ENCODE measurements around the gene PTPRE. TPM values are rescaled to one million over a fixed set of nuclear protein-coding genes. Genes with fewer than 3 reads are reported as not detected.

The PTPRE gene
- total RNA-seq, 2 experiments from 2014 or later: 19.9 to 22.3 TPM

- no peak overlapping the region for H3K27ac Mint-ChIP-seq
- no peak overlapping the region for H3K4me3 Mint-ChIP-seq
- H3K4me1 Mint-ChIP-seq (ENCODE audit: low read depth): peaks cover 14% of the 10 kb centered on the region
- H3K36me3 Mint-ChIP-seq (ENCODE audit: low read depth): no peaks in the 10 kb centered on the region
- peaks cover 7% of the 10 kb centered on the region for H3K9me3 Mint-ChIP-seq
- TF ChIP-seq CTCF (IDR thresholded peaks at IDR 0.05): no peak
- H3K27me3 Mint-ChIP-seq: peaks cover 8% of the 10 kb centered on the region
- intact Hi-C loops (cut with micrococcal nuclease): no loop called here
- DNase-seq (no peak), ATAC-seq (no peak)
- ChIA-PET CTCF (interaction anchor here (0.8 to 1.8 kb wide), 2 partner anchors 28 to 77 kb away, joined by 3 to 7 read pairs; partner anchors contain the start of gene PTPRE), POLR2A (interaction anchor here (1.4 kb wide), 1 partner anchor 13 kb away, joined by 3 read pairs; no protein-coding TSS in a partner anchor)
These were observed 76.6 kb downstream of the PTPRE start for GRCh38 chr10:127983344-127984100.

- no peak overlapping the region for H3K4me3 Mint-ChIP-seq
- POLR2A ChIA-PET: no interaction called here
- ATAC-seq (no peak), DNase-seq (no peak)
- peaks cover 5% of the 10 kb centered on the region for H3K9me3 Mint-ChIP-seq
- intact Hi-C loops (cut with micrococcal nuclease): no loop called here
- TF ChIP-seq CTCF (IDR thresholded peaks at IDR 0.05): no peak
- CTCF ChIA-PET: interaction anchor here (0.7 kb wide), 1 partner anchor 51 kb away, joined by 3 read pairs; no protein-coding TSS in a partner anchor
- H3K27ac Mint-ChIP-seq: no peak overlapping the region
- no peaks in the 10 kb centered on the region for H3K36me3 Mint-ChIP-seq (ENCODE audit: low read depth)
- peaks cover 23% of the 10 kb centered on the region for H3K4me1 Mint-ChIP-seq (ENCODE audit: low read depth)
- peaks cover 7% of the 10 kb centered on the region for H3K27me3 Mint-ChIP-seq
These were observed 78.0 kb downstream of the PTPRE start for GRCh38 chr10:127984945-127985344.

GRCh38 chr10:127986531-127987466 is 79.9 kb downstream of the PTPRE start:
- no peaks in the 10 kb centered on the region for H3K36me3 Mint-ChIP-seq (ENCODE audit: low read depth)
- ChIA-PET POLR2A (no interaction called here), CTCF (interaction anchor here (1.1 to 2.5 kb wide), 3 partner anchors 24 to 200 kb away, joined by 3 to 8 read pairs (median 4); partner anchors contain the start of gene PTPRE)
- H3K4me1 Mint-ChIP-seq (ENCODE audit: low read depth): peaks cover 38% of the 10 kb centered on the region
- peaks cover 6% of the 10 kb centered on the region for H3K27me3 Mint-ChIP-seq
- no peaks in the 10 kb centered on the region for H3K9me3 Mint-ChIP-seq
- no peak overlapping the region for H3K4me3 Mint-ChIP-seq
- peak overlapping the region; percentile 38 for H3K27ac Mint-ChIP-seq
- ATAC-seq (no peak), DNase-seq (no peak)
- intact Hi-C loops (cut with micrococcal nuclease): no loop called here
- TF ChIP-seq CTCF (IDR thresholded peaks at IDR 0.05): no peak

- ATAC-seq (no peak), DNase-seq (no peak)
- Mint-ChIP-seq H3K4me3 (no peak overlapping the region), H3K36me3 (ENCODE audit: low read depth) (no peaks in the 10 kb centered on the region), H3K9me3 (no peaks in the 10 kb centered on the region), H3K4me1 (ENCODE audit: low read depth) (peaks cover 47% of the 10 kb centered on the region), H3K27ac (no peak overlapping the region), H3K27me3 (peaks cover 6% of the 10 kb centered on the region)
- intact Hi-C loops (cut with micrococcal nuclease): no loop called here
- CTCF ChIA-PET: interaction anchor here (1.3 to 2.5 kb wide), 2 partner anchors 23 to 81 kb away, joined by 3 to 8 read pairs; partner anchors contain the start of gene PTPRE
- TF ChIP-seq CTCF (IDR thresholded peaks at IDR 0.05): no peak
- POLR2A ChIA-PET: no interaction called here
These were observed 80.8 kb downstream of the PTPRE start for GRCh38 chr10:127987467-127988380.

Data from activated CD8-positive, alpha-beta T cell treated with anti-CD3 and anti-CD28 coated beads for 36 hours (primary cell).